ENCODE results near the gene CHST12.
"Not testable (repeated sequence)": the region's sequence is repeated elsewhere in the genome, so short reads cannot be mapped to it uniquely, and the experiment has no call there.

DNA sequence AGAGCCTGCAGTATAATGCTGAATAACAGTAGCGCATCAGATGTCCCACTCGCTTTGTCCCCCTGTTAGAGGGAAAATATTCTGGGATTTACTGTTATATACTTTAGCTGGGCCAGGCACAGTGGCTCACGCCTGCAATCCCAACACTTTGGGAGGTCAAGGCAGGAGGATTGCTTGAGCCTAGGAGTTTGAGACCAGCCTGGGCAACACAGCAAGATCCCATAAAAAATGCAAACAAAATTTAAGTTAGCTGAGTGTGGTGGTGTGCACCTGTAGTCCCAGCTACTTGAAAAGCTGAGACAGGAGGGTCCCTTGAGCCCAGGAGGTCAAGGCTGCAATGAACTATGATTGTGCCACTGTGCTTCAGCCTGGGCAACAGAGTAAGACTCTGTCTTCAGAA is 50.4 kb downstream of the CHST12 start:
- TF ChIP-seq, protein P1, sequence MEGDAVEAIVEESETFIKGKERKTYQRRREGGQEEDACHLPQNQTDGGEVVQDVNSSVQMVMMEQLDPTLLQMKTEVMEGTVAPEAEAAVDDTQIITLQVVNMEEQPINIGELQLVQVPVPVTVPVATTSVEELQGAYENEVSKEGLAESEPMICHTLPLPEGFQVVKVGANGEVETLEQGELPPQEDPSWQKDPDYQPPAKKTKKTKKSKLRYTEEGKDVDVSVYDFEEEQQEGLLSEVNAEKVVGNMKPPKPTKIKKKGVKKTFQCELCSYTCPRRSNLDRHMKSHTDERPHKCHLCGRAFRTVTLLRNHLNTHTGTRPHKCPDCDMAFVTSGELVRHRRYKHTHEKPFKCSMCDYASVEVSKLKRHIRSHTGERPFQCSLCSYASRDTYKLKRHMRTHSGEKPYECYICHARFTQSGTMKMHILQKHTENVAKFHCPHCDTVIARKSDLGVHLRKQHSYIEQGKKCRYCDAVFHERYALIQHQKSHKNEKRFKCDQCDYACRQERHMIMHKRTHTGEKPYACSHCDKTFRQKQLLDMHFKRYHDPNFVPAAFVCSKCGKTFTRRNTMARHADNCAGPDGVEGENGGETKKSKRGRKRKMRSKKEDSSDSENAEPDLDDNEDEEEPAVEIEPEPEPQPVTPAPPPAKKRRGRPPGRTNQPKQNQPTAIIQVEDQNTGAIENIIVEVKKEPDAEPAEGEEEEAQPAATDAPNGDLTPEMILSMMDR (IDR thresholded peaks at IDR 0.05; ENCODE audit: insufficient read depth, low read length): not testable (repeated sequence)
- TF ChIP-seq POLR2AphosphoS5 (IDR thresholded peaks at IDR 0.05; ENCODE audit: low read depth): not testable (repeated sequence)
